SU-DHL-6 (cell line): ENCODE measurements around the gene PLB1.

Source experiments
- H2AFZ ChIP-seq: fragments of 200-600 bp; sonication (generic); 2 replicates; pipeline ENCODE4 v1.6.1; 2014; ENCODE audit warnings: low read depth, mild to moderate bottlenecking, moderate library complexity, mixed read lengths, antibody characterized with exemption, low read length; ENCODE audit not compliant: severe bottlenecking
- H3F3A ChIP-seq: fragments of 200-600 bp; shearing (Covaris generic); 2 replicates; pipeline ENCODE4 v1.6.0; 2016; ENCODE audit warnings: antibody characterized with exemption, mild to moderate bottlenecking; ENCODE audit not compliant: insufficient read depth
- H3K27ac ChIP-seq: fragments of 200-600 bp; sonication (generic); 2 replicates; pipeline ENCODE4 v1.5.1; 2016; ENCODE audit warnings: low read depth, mild to moderate bottlenecking, low read length, moderate library complexity, mixed read lengths
- H3K27me3 ChIP-seq: fragments of 200-600 bp; sonication (generic), shearing (Covaris generic); 2 replicates; pipeline ENCODE4 v1.6.0; 2014; ENCODE audit warnings: mild to moderate bottlenecking, low read length
- H3K36me3 ChIP-seq: fragments of 200-600 bp; sonication (generic); 2 replicates; pipeline ENCODE4 v1.6.1; 2014; ENCODE audit warnings: mild to moderate bottlenecking, low read length, mixed read lengths
- H3K4me2 ChIP-seq: fragments of 300-600, 200-600 bp; shearing (Covaris generic), sonication (generic); 2 replicates; pipeline ENCODE4 v1.6.0; 2014; ENCODE audit warnings: low read length, low read depth, mild to moderate bottlenecking; ENCODE audit not compliant: poor library complexity, severe bottlenecking
- H3K4me3 ChIP-seq: fragments of 200-600 bp; sonication (generic); 2 replicates; pipeline ENCODE4 v1.5.1; 2014; ENCODE audit warnings: antibody characterized with exemption, low read length, mild to moderate bottlenecking, mixed read lengths; ENCODE audit not compliant: insufficient read depth, poor library complexity, severe bottlenecking
- H3K79me2 ChIP-seq: fragments of 200-600 bp; sonication (generic); 2 replicates; pipeline ENCODE4 v1.6.1; 2014; ENCODE audit warnings: mild to moderate bottlenecking, low read length, moderate library complexity; ENCODE audit not compliant: insufficient read depth
- H3K9ac ChIP-seq: fragments of 200-600 bp; sonication (generic); 2 replicates; pipeline ENCODE4 v1.7.0; 2014; ENCODE audit warnings: mild to moderate bottlenecking, low read length
- H3K9me2 ChIP-seq: fragments of 200-600 bp; sonication (generic); replicated peaks from 2 replicates; pipeline ENCODE4 v1.6.1; 2014; ENCODE audit warnings: low read length; ENCODE audit not compliant: insufficient read depth
- H3K9me3 ChIP-seq: fragments of 200-600 bp; sonication (generic); 2 replicates; pipeline ENCODE4 v1.6.1; 2014; ENCODE audit warnings: low read length, mixed read lengths; ENCODE audit not compliant: insufficient read depth
- H4K20me1 ChIP-seq: fragments of 200-600 bp; sonication (generic); 2 replicates; pipeline ENCODE4 v1.6.1; 2014; ENCODE audit warnings: low read depth, mild to moderate bottlenecking, antibody characterized with exemption, low read length, moderate library complexity, mixed read lengths
- EZH2phosphoT487 ChIP-seq: fragments of 200-600 bp; sonication (generic), shearing (Covaris generic); conservative IDR thresholded peaks from 2 replicates; pipeline ENCODE4 v1.6.1; 2018; ENCODE audit warnings: mild to moderate bottlenecking, antibody characterized with exemption, low read length, moderate library complexity, mixed read lengths
- TF ChIP-seq, protein P1 (sequence below): fragments of 200-600 bp; sonication (generic); IDR thresholded peaks from one replicate; pipeline ENCODE4 v1.5.1; 2017; ENCODE audit warnings: antibody characterized with exemption, mild to moderate bottlenecking, low read length, moderate library complexity; ENCODE audit not compliant: insufficient read depth, poor library complexity, severe bottlenecking

PLB1 gene

DNA sequence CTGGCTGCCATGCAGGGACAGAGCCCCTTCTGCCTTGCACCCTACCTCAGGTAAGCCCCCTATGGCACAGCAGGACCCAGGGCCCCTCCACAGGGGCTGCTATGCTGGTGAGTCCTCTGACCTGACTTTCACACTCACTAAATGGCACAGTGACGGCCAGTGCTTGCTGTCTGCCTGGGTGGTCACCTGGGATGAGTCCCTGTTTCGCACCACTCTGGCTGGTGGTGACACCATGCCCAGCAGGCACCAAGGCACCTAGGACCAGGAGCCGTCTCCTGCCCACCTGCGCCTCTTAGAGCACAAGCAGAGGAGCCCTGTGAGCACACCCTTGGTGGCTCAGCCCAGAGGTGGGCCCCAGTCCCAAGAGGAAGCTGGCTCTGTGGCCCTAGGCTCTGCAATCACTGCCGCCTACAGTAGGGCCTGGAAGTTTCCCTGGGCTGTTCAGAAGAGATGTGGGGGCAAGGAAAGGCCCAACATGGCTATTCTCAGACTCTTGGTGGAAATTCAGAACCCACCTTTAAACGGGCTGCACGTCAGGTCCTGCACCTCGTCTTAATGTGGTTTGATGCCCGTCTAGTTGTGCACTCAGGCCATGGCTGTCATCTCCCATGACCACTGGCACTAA lies 96.0 kb downstream of the PLB1 start:
- no peaks in the 10 kb centered on the region for H3F3A ChIP-seq
- no peaks in the 10 kb centered on the region for H3K9me3 ChIP-seq
- H3K27ac ChIP-seq = no peak overlapping the region
- no peaks in the 10 kb centered on the region for H3K9me2 ChIP-seq
- TF ChIP-seq, protein P1, sequence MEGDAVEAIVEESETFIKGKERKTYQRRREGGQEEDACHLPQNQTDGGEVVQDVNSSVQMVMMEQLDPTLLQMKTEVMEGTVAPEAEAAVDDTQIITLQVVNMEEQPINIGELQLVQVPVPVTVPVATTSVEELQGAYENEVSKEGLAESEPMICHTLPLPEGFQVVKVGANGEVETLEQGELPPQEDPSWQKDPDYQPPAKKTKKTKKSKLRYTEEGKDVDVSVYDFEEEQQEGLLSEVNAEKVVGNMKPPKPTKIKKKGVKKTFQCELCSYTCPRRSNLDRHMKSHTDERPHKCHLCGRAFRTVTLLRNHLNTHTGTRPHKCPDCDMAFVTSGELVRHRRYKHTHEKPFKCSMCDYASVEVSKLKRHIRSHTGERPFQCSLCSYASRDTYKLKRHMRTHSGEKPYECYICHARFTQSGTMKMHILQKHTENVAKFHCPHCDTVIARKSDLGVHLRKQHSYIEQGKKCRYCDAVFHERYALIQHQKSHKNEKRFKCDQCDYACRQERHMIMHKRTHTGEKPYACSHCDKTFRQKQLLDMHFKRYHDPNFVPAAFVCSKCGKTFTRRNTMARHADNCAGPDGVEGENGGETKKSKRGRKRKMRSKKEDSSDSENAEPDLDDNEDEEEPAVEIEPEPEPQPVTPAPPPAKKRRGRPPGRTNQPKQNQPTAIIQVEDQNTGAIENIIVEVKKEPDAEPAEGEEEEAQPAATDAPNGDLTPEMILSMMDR = no peak
- no peak for TF ChIP-seq EZH2phosphoT487
- H3K79me2 ChIP-seq = no peaks in the 10 kb centered on the region
- H4K20me1 ChIP-seq = no peaks in the 10 kb centered on the region
- no peak overlapping the region for H3K4me2 ChIP-seq
- no peaks in the 10 kb centered on the region for H3K27me3 ChIP-seq
- no peak overlapping the region for H2AFZ ChIP-seq
- H3K4me3 ChIP-seq = no peak overlapping the region
- H3K9ac ChIP-seq = no peak overlapping the region
- no peaks in the 10 kb centered on the region for H3K36me3 ChIP-seq

DNA sequence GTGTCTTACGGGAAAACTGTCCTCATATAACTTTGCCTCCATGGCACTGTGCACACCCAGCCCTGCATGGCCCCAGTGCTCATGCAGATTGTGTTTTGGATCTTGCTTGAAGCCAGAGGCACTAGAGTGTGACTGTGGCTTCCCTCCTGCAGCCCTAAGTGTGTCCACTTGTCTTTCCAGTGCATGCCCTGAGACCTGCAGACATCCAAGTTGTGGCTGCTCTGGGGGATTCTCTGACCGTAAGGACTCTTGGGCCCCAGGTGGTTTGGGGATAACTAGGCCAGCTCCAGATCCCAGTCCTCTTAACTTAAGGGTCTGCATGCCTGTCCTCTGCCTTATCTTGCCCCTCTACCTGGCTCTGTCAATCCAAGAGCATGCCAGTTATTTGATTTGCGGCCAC lies 96.6 kb downstream of the PLB1 start:
- Histone ChIP-seq H3K79me2 (no peaks in the 10 kb centered on the region), H3F3A (no peaks in the 10 kb centered on the region), H3K4me2 (no peak overlapping the region), H3K9ac (no peak overlapping the region), H3K4me3 (no peak overlapping the region), H4K20me1 (no peaks in the 10 kb centered on the region), H3K36me3 (no peaks in the 10 kb centered on the region), H3K9me3 (no peaks in the 10 kb centered on the region), H3K27me3 (no peaks in the 10 kb centered on the region), H2AFZ (no peak overlapping the region), H3K27ac (no peak overlapping the region), H3K9me2 (no peaks in the 10 kb centered on the region)
- TF ChIP-seq, protein P1 = no peak
- no peak for TF ChIP-seq EZH2phosphoT487

DNA sequence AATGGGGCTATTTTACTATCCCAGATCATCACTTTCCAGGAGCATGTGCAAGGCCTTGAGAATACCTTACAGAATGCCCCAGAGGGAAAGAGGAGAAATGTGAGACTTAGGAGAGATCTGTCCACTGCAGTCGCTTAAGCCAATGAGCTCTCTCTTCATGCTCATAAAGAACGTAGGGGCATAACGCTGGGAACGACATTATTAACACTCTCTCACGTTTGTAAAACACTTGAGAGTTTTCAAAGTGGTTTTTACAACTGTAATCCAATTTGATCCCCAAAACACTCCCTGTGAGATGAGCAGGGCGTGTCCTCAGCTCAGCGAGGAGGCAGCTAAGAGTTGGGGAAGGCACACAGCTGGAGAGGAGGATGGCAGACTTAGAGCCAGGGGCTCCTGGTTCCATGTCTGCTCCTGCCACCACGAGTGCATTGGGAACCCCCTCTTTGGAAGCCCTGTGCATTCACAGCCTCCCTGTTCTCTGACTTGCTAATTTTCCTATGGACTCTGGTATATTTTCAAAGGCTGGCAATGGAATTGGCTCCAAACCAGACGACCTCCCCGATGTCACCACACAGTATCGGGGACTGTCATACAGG lies 97.4 kb downstream of the PLB1 start:
- H3K9ac ChIP-seq = no peak overlapping the region
- TF ChIP-seq EZH2phosphoT487 = no peak
- TF ChIP-seq, protein P1 = no peak

More for the DNA sequence above, 97.4 kb downstream of the PLB1 start:
- Histone ChIP-seq H2AFZ (no peak overlapping the region), H3K9me2 (no peaks in the 10 kb centered on the region), H3K36me3 (no peaks in the 10 kb centered on the region), H4K20me1 (no peaks in the 10 kb centered on the region), H3K27ac (no peak overlapping the region), H3K9me3 (no peaks in the 10 kb centered on the region), H3K4me3 (no peak overlapping the region), H3K27me3 (no peaks in the 10 kb centered on the region), H3F3A (no peaks in the 10 kb centered on the region), H3K79me2 (no peaks in the 10 kb centered on the region), H3K4me2 (no peak overlapping the region)
